Measurements from ENCODE around the gene TRPC4.

The TRPC4 gene

GRCh38 chr13:37869756-37870488, at the start of gene TRPC4:
Gene TRPC4, minus strand, starts transcription at chr13:37869772. Its CDS starts 86,439 bp downstream, at chr13:37783333.
- DNase-seq: no peak

- no peak for DNase-seq
These were observed 49.2 kb upstream of the TRPC4 start for GRCh38 chr13:37918751-37919150.

GRCh38 chr13:37918116-37918714, 48.6 kb upstream of the TRPC4 start:
- no peak for DNase-seq

GRCh38 chr13:37914781-37915391, 45.3 kb upstream of the TRPC4 start:
- no peak for DNase-seq

- DNase-seq: no peak
These were observed 41.2 kb upstream of the TRPC4 start for GRCh38 chr13:37910790-37911189.

- no peak for DNase-seq
These were observed 37.3 kb upstream of the TRPC4 start for GRCh38 chr13:37906880-37907279.

- DNase-seq: no peak
These were observed 36.2 kb upstream of the TRPC4 start for GRCh38 chr13:37905736-37906135.

- DNase-seq: no peak
These were observed 30.2 kb upstream of the TRPC4 start for GRCh38 chr13:37899753-37900152.

GRCh38 chr13:37893321-37893720, 23.7 kb upstream of the TRPC4 start:
- no peak for DNase-seq

- DNase-seq: no peak
These were observed 20.2 kb upstream of the TRPC4 start for GRCh38 chr13:37889820-37890219.

GRCh38 chr13:37889102-37889501, 19.5 kb upstream of the TRPC4 start:
- DNase-seq: no peak

- no peak for DNase-seq
These were observed 17.3 kb upstream of the TRPC4 start for GRCh38 chr13:37886879-37887278.

GRCh38 chr13:37884674-37885073, 15.1 kb upstream of the TRPC4 start:
- no peak for DNase-seq

- no peak for DNase-seq
These were observed 14.5 kb upstream of the TRPC4 start for GRCh38 chr13:37884026-37884425.

- no peak for DNase-seq
These were observed 9.3 kb upstream of the TRPC4 start for GRCh38 chr13:37878921-37879320.

GRCh38 chr13:37878496-37878895, 8.9 kb upstream of the TRPC4 start:
- no peak for DNase-seq

- no peak for DNase-seq
These were observed 1.5 kb upstream of the TRPC4 start for GRCh38 chr13:37870895-37871550.

- no peak for DNase-seq
These were observed 895 bp upstream of the TRPC4 start for GRCh38 chr13:37870489-37870845.

GRCh38 chr13:37869506-37869755, 141 bp downstream of the TRPC4 start:
- DNase-seq: no peak

GRCh38 chr13:37868691-37869505, 674 bp downstream of the TRPC4 start:
- no peak for DNase-seq

- DNase-seq: no peak
These were observed 5.9 kb downstream of the TRPC4 start for GRCh38 chr13:37863708-37864107.

GRCh38 chr13:37835392-37835791, 34.2 kb downstream of the TRPC4 start:
- no peak for DNase-seq

GRCh38 chr13:37833411-37833810, 36.2 kb downstream of the TRPC4 start:
- no peak for DNase-seq
